Immature natural killer cell (primary cell): Measurements from ENCODE around the gene CACNA1C. TPM values are rescaled to one million over a fixed set of nuclear protein-coding genes. Genes with fewer than 3 reads are reported as not detected.
"Not testable (repeated sequence)": the region's sequence is repeated elsewhere in the genome, so short reads cannot be mapped to it uniquely, and the experiment has no call there.

Experiments used
- DNase-seq, 3 donors: peaks; one replicate each; pipeline ENCODE4 v3.0.0; 2022; ENCODE audit warnings: mixed read lengths in 1 of 3
- H3K27ac Mint-ChIP-seq, 6 donors: one replicate each; pipeline ENCODE4 v1.8.0; 2020; ENCODE audit warnings: mixed read lengths in 6 of 6, mild to moderate bottlenecking in 5 of 6, inconsistent platforms in 4 of 6, moderate library complexity in 3 of 6
- H3K27me3 Mint-ChIP-seq, 3 donors: one replicate each; pipeline ENCODE4 v1.8.0; 2020 to 2021; ENCODE audit warnings: low read depth in 3 of 3, mild to moderate bottlenecking in 3 of 3, mixed read lengths in 3 of 3, moderate library complexity in 3 of 3, inconsistent platforms in 1 of 3
- H3K36me3 Mint-ChIP-seq, 3 donors: one replicate each; pipeline ENCODE4 v1.8.0; 2020; ENCODE audit warnings: mixed read lengths in 3 of 3, inconsistent platforms in 2 of 3, mild to moderate bottlenecking in 2 of 3
- H3K4me1 Mint-ChIP-seq, 2 donors: one replicate each; pipeline ENCODE4 v1.8.0; 2020; ENCODE audit warnings: inconsistent platforms in 2 of 2, mild to moderate bottlenecking in 2 of 2, mixed read lengths in 2 of 2, moderate library complexity in 1 of 2
- H3K4me3 Mint-ChIP-seq, 5 donors: one replicate each; pipeline ENCODE4 v1.8.0; 2020; ENCODE audit warnings: mild to moderate bottlenecking in 5 of 5, mixed read lengths in 5 of 5, inconsistent platforms in 3 of 5, moderate library complexity in 3 of 5
- H3K9me3 Mint-ChIP-seq, 6 donors: one replicate each; pipeline ENCODE4 v1.8.0; 2020; ENCODE audit warnings: mild to moderate bottlenecking in 6 of 6, mixed read lengths in 6 of 6, inconsistent platforms in 4 of 6, moderate library complexity in 3 of 6
- polyA plus RNA-seq, 3 donors: library from polyadenylated mRNA; unstranded; fragments of 300-500 nt; fragmentation: Illumina TruSeq; gene quantifications; one replicate each; pipeline ENCODE4 v1.2.3, GENCODE V29; 2021

The CACNA1C gene
- polyA plus RNA-seq, 3 donors from 2014 or later = 0.05 to 0.36 (median 0.12) TPM

- no peak for DNase-seq
- H3K9me3 Mint-ChIP-seq = no peaks in the 10 kb centered on the region
- no peak overlapping the region for H3K4me3 Mint-ChIP-seq
- no peaks in the 10 kb centered on the region for H3K4me1 Mint-ChIP-seq
- peaks cover under 1 to 5% (median 2%) of the 10 kb centered on the region in 3 donors for H3K27me3 Mint-ChIP-seq
- no peaks in the 10 kb centered on the region for H3K36me3 Mint-ChIP-seq
- no peak overlapping the region for H3K27ac Mint-ChIP-seq
These were observed 687.2 kb downstream of the CACNA1C start for GRCh38 chr12:2739832-2740641.

GRCh38 chr12:2742037-2742436 is 689.2 kb downstream of the CACNA1C start:
- not testable (repeated sequence) for H3K27me3 Mint-ChIP-seq, H3K4me3 Mint-ChIP-seq, DNase-seq, H3K4me1 Mint-ChIP-seq, H3K36me3 Mint-ChIP-seq, H3K9me3 Mint-ChIP-seq, H3K27ac Mint-ChIP-seq

- Mint-ChIP-seq H3K36me3 (no peaks in the 10 kb centered on the region), H3K4me3 (no peak overlapping the region), H3K27ac (no peak overlapping the region), H3K27me3 (peaks cover 3 to 9% (median 8%) of the 10 kb centered on the region in 3 donors), H3K4me1 (no peaks in the 10 kb centered on the region), H3K9me3 (no peaks in the 10 kb centered on the region)
- DNase-seq = no peak
These were observed 690.7 kb downstream of the CACNA1C start for GRCh38 chr12:2743478-2743877.

GRCh38 chr12:2745655-2746054 is 692.9 kb downstream of the CACNA1C start:
- no peak overlapping the region for H3K27ac Mint-ChIP-seq
- no peaks in the 10 kb centered on the region for H3K9me3 Mint-ChIP-seq
- DNase-seq = no peak
- no peaks in the 10 kb centered on the region for H3K4me1 Mint-ChIP-seq
- H3K36me3 Mint-ChIP-seq = no peaks in the 10 kb centered on the region
- peaks cover 3 to 14% (median 8%) of the 10 kb centered on the region in 3 donors for H3K27me3 Mint-ChIP-seq
- no peak overlapping the region for H3K4me3 Mint-ChIP-seq

Other genes with a start within 250 kb of the CACNA1C start
- gene LRTM2, start 232.4 kb upstream of the CACNA1C start, polyA plus RNA-seq = not detected
- gene CACNA2D4, start 134.3 kb upstream of the CACNA1C start, polyA plus RNA-seq = 10 to 100 TPM in 1 of 3 donors, 1 to 10 TPM in 2; 9.1 to 20.0 (median 9.6) TPM
- 10 to 100 TPM in 1 of 3 donors, 1 to 10 TPM in 2; 3.5 to 14.0 (median 6.2) TPM for gene DCP1B, start 48.5 kb upstream of the CACNA1C start, polyA plus RNA-seq